ENCODE measurements around the gene ZDHHC24.

Gene ZDHHC24

GRCh38 chr11:66532784-66533183 lies 13.1 kb downstream of the ZDHHC24 start:
- Histone ChIP-seq H3K36me3 (ENCODE audit: control insufficient read depth, insufficient read depth, low read length) (no peaks in the 10 kb centered on the region), H3K27ac (ENCODE audit: insufficient read depth, low read length, poor library complexity, severe bottlenecking) (no peak overlapping the region), H3K27me3 (replicated peaks; ENCODE audit: control insufficient read depth, insufficient read depth, low read length, poor library complexity, severe bottlenecking) (no peaks in the 10 kb centered on the region)

GRCh38 chr11:66531841-66532240 lies 14.0 kb downstream of the ZDHHC24 start:
- Histone ChIP-seq H3K4me3 (ENCODE audit: insufficient read depth, low read depth, low read length, poor library complexity, severe bottlenecking) (no peak overlapping the region), H3K36me3 (ENCODE audit: control insufficient read depth, insufficient read depth, low read length) (no peaks in the 10 kb centered on the region)

More at GRCh38 chr11:66532784-66533183, 13.1 kb downstream of the ZDHHC24 start:
- Histone ChIP-seq H3K4me1 (ENCODE audit: control insufficient read depth, insufficient read depth, low read length, poor library complexity, severe bottlenecking) (no peaks in the 10 kb centered on the region), H3K4me3 (ENCODE audit: insufficient read depth, low read depth, low read length, poor library complexity, severe bottlenecking) (no peak overlapping the region), H3K9me3 (ENCODE audit: control insufficient read depth, low read length) (no peaks in the 10 kb centered on the region)
- DNase-seq, result no peak

GRCh38 chr11:66530927-66531709 lies 14.7 kb downstream of the ZDHHC24 start:
- no peaks in the 10 kb centered on the region for H3K27me3 ChIP-seq (replicated peaks; ENCODE audit: control insufficient read depth, insufficient read depth, low read length, poor library complexity, severe bottlenecking)
- DNase-seq, result no peak
- H3K27ac ChIP-seq (ENCODE audit: insufficient read depth, low read length, poor library complexity, severe bottlenecking), result no peak overlapping the region
- H3K9me3 ChIP-seq (ENCODE audit: control insufficient read depth, low read length), result no peaks in the 10 kb centered on the region
- H3K36me3 ChIP-seq (ENCODE audit: control insufficient read depth, insufficient read depth, low read length), result no peaks in the 10 kb centered on the region
- no peak overlapping the region for H3K4me3 ChIP-seq (ENCODE audit: insufficient read depth, low read depth, low read length, poor library complexity, severe bottlenecking)
- H3K4me1 ChIP-seq (ENCODE audit: control insufficient read depth, insufficient read depth, low read length, poor library complexity, severe bottlenecking), result no peaks in the 10 kb centered on the region

More at GRCh38 chr11:66531841-66532240, 14.0 kb downstream of the ZDHHC24 start:
- no peaks in the 10 kb centered on the region for H3K9me3 ChIP-seq (ENCODE audit: control insufficient read depth, low read length)
- no peak overlapping the region for H3K27ac ChIP-seq (ENCODE audit: insufficient read depth, low read length, poor library complexity, severe bottlenecking)
- no peak for DNase-seq
- H3K27me3 ChIP-seq (replicated peaks; ENCODE audit: control insufficient read depth, insufficient read depth, low read length, poor library complexity, severe bottlenecking), result no peaks in the 10 kb centered on the region
- no peaks in the 10 kb centered on the region for H3K4me1 ChIP-seq (ENCODE audit: control insufficient read depth, insufficient read depth, low read length, poor library complexity, severe bottlenecking)

DNA sequence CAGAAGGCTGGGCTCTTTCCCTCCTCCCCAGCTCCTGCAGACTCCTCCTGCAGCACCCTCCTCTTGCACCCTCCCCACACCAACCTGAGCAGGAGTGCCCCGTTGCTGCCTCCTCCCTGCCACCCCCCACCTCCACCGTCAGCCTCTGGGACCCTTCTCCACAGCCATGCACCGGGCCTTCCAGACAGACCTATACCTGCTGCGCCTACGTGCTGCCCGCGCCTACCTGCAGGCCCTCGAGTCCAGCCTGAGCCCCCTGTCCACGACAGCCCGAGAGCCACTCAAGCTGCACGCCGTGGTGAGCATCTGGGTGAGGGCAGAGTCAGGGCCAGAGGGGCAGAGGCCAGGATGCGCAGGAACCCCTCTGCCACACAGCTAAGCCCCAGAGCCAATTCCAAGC lies 16.2 kb downstream of the ZDHHC24 start:
- Histone ChIP-seq H3K4me1 (ENCODE audit: control insufficient read depth, insufficient read depth, low read length, poor library complexity, severe bottlenecking) (no peaks in the 10 kb centered on the region), H3K9me3 (ENCODE audit: control insufficient read depth, low read length) (no peaks in the 10 kb centered on the region), H3K27me3 (replicated peaks; ENCODE audit: control insufficient read depth, insufficient read depth, low read length, poor library complexity, severe bottlenecking) (no peaks in the 10 kb centered on the region), H3K4me3 (ENCODE audit: insufficient read depth, low read depth, low read length, poor library complexity, severe bottlenecking) (no peak overlapping the region), H3K36me3 (ENCODE audit: control insufficient read depth, insufficient read depth, low read length) (no peaks in the 10 kb centered on the region), H3K27ac (ENCODE audit: insufficient read depth, low read length, poor library complexity, severe bottlenecking) (no peak overlapping the region)
- DNase-seq, result no peak

DNA sequence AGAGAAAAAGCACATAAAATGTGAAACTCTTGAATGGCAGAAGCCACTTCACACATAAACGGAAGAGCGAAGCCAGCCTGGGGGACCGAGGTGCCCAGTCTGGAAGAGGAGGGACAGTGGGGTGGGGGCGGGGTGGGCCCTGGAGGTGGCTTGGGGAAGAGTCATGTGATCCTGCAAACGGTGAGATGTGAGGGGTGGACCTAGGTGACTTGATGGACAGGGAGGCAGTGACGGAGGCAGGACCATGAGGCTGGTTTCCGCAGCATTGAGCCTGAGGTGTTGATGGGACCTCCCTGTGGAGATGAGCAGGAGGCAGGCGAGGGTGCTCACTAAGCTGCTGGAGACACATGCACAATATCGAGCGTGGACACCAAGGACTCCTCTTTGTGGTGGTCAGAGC lies 16.8 kb downstream of the ZDHHC24 start:
- Histone ChIP-seq H3K27me3 (replicated peaks; ENCODE audit: control insufficient read depth, insufficient read depth, low read length, poor library complexity, severe bottlenecking) (no peaks in the 10 kb centered on the region), H3K9me3 (ENCODE audit: control insufficient read depth, low read length) (no peaks in the 10 kb centered on the region), H3K27ac (ENCODE audit: insufficient read depth, low read length, poor library complexity, severe bottlenecking) (no peak overlapping the region), H3K4me3 (ENCODE audit: insufficient read depth, low read depth, low read length, poor library complexity, severe bottlenecking) (no peak overlapping the region), H3K36me3 (ENCODE audit: control insufficient read depth, insufficient read depth, low read length) (no peaks in the 10 kb centered on the region), H3K4me1 (ENCODE audit: control insufficient read depth, insufficient read depth, low read length, poor library complexity, severe bottlenecking) (no peaks in the 10 kb centered on the region)
- no peak for DNase-seq

DNA sequence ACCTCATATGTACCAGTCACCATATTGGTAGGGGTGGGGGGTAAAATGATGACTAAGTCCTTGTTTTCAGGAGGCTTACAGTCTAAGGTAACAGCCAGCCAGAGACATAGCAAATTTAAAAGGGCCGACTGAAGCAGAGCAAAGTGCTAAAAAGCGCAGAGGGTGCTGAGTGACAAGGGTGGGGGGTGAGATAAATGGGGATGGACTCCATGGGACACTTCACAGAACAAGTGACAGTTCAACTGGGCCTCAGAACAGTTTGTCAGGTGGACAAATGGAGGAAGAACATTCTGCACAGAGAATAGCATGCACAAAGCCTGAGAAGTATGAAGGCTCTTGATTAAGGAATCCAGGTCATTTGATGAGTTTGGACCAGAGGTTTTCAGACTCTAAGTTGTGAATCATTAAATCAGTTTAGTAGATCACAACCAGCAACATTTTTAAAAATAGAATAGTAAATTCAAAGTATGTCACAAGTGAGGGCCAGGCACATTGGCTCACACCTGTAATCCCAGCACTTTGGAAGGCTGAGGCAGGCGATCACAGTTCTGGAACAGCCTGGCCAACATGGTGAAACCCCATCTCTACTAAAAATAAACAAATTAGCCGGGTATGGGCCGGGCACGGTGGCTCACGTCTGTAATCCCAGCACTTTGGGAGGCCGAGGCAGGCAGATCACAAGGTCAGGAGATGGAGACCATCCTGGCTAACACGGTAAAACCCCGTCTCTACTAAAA lies 21.4 kb downstream of the ZDHHC24 start:
- DNase-seq, result no peak
- no peaks in the 10 kb centered on the region for H3K4me1 ChIP-seq (ENCODE audit: control insufficient read depth, insufficient read depth, low read length, poor library complexity, severe bottlenecking)
- no peaks in the 10 kb centered on the region for H3K9me3 ChIP-seq (ENCODE audit: control insufficient read depth, low read length)
- no peak overlapping the region for H3K4me3 ChIP-seq (ENCODE audit: insufficient read depth, low read depth, low read length, poor library complexity, severe bottlenecking)
- peaks cover 31% of the 10 kb centered on the region for H3K36me3 ChIP-seq (ENCODE audit: control insufficient read depth, insufficient read depth, low read length)
- H3K27ac ChIP-seq (ENCODE audit: insufficient read depth, low read length, poor library complexity, severe bottlenecking), result no peak overlapping the region
- H3K27me3 ChIP-seq (replicated peaks; ENCODE audit: control insufficient read depth, insufficient read depth, low read length, poor library complexity, severe bottlenecking), result no peaks in the 10 kb centered on the region

DNA sequence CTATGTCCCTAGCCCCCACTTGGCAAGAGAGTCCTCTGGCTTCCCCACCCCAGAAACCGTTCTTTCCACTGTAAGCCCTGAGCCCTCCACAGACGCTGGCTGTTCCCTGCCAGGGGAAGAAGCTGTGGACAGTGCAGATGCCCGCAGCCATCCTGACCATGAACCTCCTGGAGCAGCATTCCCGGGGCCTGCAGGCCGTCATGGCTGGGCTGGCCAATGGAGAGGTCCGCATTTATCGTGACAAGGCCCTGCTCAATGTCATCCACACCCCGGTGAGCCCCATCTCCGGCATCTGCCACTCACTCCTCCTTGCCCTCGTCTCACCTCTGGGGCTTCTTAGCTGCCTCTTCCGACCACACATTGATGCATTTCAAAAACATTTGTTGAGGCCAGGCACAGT lies 22.2 kb downstream of the ZDHHC24 start:
- H3K4me1 ChIP-seq (ENCODE audit: control insufficient read depth, insufficient read depth, low read length, poor library complexity, severe bottlenecking), result no peaks in the 10 kb centered on the region
- H3K36me3 ChIP-seq (ENCODE audit: control insufficient read depth, insufficient read depth, low read length), result peaks cover 35% of the 10 kb centered on the region
- no peaks in the 10 kb centered on the region for H3K27me3 ChIP-seq (replicated peaks; ENCODE audit: control insufficient read depth, insufficient read depth, low read length, poor library complexity, severe bottlenecking)
- no peaks in the 10 kb centered on the region for H3K9me3 ChIP-seq (ENCODE audit: control insufficient read depth, low read length)
- DNase-seq, result no peak
- no peak overlapping the region for H3K4me3 ChIP-seq (ENCODE audit: insufficient read depth, low read depth, low read length, poor library complexity, severe bottlenecking)
- no peak overlapping the region for H3K27ac ChIP-seq (ENCODE audit: insufficient read depth, low read length, poor library complexity, severe bottlenecking)

DNA sequence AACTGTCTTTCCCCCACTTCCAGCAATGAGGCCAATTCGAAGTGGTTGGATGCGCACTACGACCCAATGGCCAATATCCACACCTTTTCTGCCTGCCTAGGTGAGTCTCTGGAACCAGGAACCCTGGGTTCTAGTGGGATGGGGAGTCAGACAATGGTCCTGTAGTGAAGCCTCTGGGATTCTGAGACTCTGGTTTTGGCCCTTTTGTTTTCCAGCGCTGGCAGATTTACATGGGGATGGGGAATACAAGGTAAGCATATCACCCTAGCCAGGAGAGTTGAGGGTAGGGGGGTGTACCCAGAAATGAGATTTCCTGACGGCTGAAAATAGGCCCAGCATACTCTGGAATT lies 34.9 kb downstream of the ZDHHC24 start:
- peak overlapping the region; percentile 59 for H3K27ac ChIP-seq (ENCODE audit: insufficient read depth, low read length, poor library complexity, severe bottlenecking)
- H3K27me3 ChIP-seq (replicated peaks; ENCODE audit: control insufficient read depth, insufficient read depth, low read length, poor library complexity, severe bottlenecking), result no peaks in the 10 kb centered on the region
- H3K36me3 ChIP-seq (ENCODE audit: control insufficient read depth, insufficient read depth, low read length), result peaks cover 5% of the 10 kb centered on the region
- no peaks in the 10 kb centered on the region for H3K9me3 ChIP-seq (ENCODE audit: control insufficient read depth, low read length)
- H3K4me3 ChIP-seq (ENCODE audit: insufficient read depth, low read depth, low read length, poor library complexity, severe bottlenecking), result peak overlapping the region; percentile 79
- H3K4me1 ChIP-seq (ENCODE audit: control insufficient read depth, insufficient read depth, low read length, poor library complexity, severe bottlenecking), result peaks cover 7% of the 10 kb centered on the region
- DNase-seq, result no peak

DNA sequence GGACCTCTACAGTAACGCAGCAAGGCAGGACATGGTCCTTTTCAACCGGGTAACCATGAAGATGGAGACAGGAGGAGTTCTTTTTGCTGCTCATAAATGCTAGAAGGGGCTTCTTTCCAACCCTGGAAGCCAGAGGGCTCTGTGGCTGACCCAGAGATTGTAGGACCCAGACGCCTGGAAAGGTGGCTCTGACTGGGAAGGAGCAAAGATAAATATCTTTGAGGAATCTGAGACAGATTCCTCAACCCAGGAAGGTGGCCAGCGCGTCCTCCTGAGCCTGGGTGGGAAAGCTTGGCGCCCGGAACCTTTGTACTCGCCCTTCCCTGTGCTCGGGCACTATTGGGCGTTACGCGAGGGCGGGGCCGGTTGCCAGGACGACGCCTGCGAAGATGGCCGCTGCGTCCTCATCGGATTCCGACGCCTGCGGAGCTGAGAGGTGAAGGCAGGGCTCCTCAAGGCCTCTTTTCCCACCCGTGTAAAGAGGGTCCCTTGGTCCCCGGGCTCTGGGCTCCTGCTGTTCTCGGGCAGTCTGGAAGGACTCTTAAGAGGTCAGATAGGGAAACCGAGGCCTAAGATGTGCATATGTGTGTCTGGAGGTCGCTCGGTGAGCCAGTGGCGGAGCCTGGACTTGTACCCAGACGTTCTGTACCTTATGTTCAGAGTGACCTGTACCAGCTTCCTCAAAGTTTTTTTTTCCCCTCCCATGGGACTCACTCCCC lies 35.4 kb downstream of the ZDHHC24 start, which contains the start of gene BBS1:
Gene BBS1 (plus strand): TSS at position 365 of the 719 bp plus-strand sequence. CDS start 25 bp downstream, at position 390.
- Histone ChIP-seq H3K27ac (ENCODE audit: insufficient read depth, low read length, poor library complexity, severe bottlenecking) (peak within 1 kb of the TSS; percentile 59), H3K27me3 (replicated peaks; ENCODE audit: control insufficient read depth, insufficient read depth, low read length, poor library complexity, severe bottlenecking) (no peaks in the 10 kb centered on the region), H3K9me3 (ENCODE audit: control insufficient read depth, low read length) (no peaks in the 10 kb centered on the region), H3K36me3 (ENCODE audit: control insufficient read depth, insufficient read depth, low read length) (peaks cover 5% of the 10 kb centered on the region), H3K4me1 (ENCODE audit: control insufficient read depth, insufficient read depth, low read length, poor library complexity, severe bottlenecking) (peaks cover 7% of the 10 kb centered on the region), H3K4me3 (ENCODE audit: insufficient read depth, low read depth, low read length, poor library complexity, severe bottlenecking) (peak within 1 kb of the TSS; percentile 79)
- DNase-seq, result peak; percentile 41 to 69 (median 63)
